Mucosa of descending colon (tissue), 3 donors: ENCODE results near the gene WDR19. TPM values are rescaled to one million over a fixed set of nuclear protein-coding genes. Genes with fewer than 3 reads are reported as not detected.

Experiments used
- ATAC-seq: fragments of 200-7000 bp; cut with Tn5 transposase; one replicate; pipeline ENCODE4 v1.9.1; 2020; ENCODE audit warnings: mild to moderate bottlenecking, moderate library complexity
- DNase-seq, 3 donors: peaks; one replicate each; pipeline ENCODE4 v3.0.0-alpha.2; 2020
- H3K36me3 ChIP-seq: fragments of 200-600 bp; one replicate; pipeline ENCODE4 v1.8.0; 2021; ENCODE audit warnings: low read depth, mild to moderate bottlenecking
- H3K4me1 ChIP-seq: fragments of 200-600 bp; one replicate; pipeline ENCODE4 v1.8.0; 2021; ENCODE audit warnings: low read depth, mild to moderate bottlenecking
- H3K4me3 ChIP-seq: fragments of 200-600 bp; one replicate; pipeline ENCODE4 v1.8.0; 2021; ENCODE audit warnings: mild to moderate bottlenecking
- H3K9me3 ChIP-seq: fragments of 200-600 bp; one replicate; pipeline ENCODE4 v1.8.0; 2021; ENCODE audit warnings: mild to moderate bottlenecking
- CTCF ChIP-seq: fragments of 200-600 bp; IDR thresholded peaks from one replicate; pipeline ENCODE4 v1.8.0; 2022; ENCODE audit warnings: antibody characterized with exemption, mild to moderate bottlenecking
- intact Hi-C, 2 donors: fragments of 100-400 bp; cut with DNase I in 1 of 2; cut with micrococcal nuclease in 1 of 2; formaldehyde crosslinking; loops; one replicate each; pipeline versions ENCODE4 v1.11.0 to v1.11.1; 2022; cut with DNase I, micrococcal nuclease
- total RNA-seq, 3 donors: library from RNA; stranded (reverse); fragmentation: NEBNext Ultra II Directional in 2 of 3; extraction: Animal tissue kit (Norgen Biotek cat#: 25700) in 2 of 3; gene quantifications; one replicate each; pipeline versions ENCODE4 v1.2.1 to v1.2.4, GENCODE V29; 2021 to 2023
- donor health status: DM: no; HTN: no; CAD: no; lungs with moderate emphysema.
- donor health status: DM: no; HTN: no; CAD: no.
- donor health status: DM: no; HTN: yes; CAD: no.

The WDR19 gene
- total RNA-seq, 3 donors from 2014 or later = 6.7 to 29.5 (median 12.0) TPM

DNA sequence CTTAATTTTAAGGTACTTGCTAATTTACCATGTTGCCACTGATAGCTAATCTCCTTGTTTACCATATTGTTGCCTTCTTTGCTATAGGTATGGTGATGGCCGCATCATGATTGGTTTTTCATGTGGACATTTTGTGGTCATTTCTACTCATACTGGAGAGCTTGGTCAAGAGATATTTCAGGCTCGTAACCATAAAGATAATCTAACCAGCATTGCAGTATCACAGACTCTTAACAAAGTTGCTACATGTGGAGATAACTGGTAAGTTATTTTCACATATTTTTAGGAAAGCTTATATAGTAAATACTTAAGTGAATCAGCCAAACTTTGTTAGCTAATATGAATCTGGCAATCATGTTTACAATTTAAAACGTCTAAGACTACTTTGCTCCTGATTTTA, 23.1 kb downstream of the WDR19 start:
- no peak for DNase-seq
- no peak overlapping the region for H3K4me3 ChIP-seq
- intact Hi-C loops = no loop called here
- no peaks in the 10 kb centered on the region for H3K4me1 ChIP-seq
- no peak for TF ChIP-seq CTCF
- no peaks in the 10 kb centered on the region for H3K36me3 ChIP-seq
- H3K9me3 ChIP-seq = no peaks in the 10 kb centered on the region
- no peak for ATAC-seq

DNA sequence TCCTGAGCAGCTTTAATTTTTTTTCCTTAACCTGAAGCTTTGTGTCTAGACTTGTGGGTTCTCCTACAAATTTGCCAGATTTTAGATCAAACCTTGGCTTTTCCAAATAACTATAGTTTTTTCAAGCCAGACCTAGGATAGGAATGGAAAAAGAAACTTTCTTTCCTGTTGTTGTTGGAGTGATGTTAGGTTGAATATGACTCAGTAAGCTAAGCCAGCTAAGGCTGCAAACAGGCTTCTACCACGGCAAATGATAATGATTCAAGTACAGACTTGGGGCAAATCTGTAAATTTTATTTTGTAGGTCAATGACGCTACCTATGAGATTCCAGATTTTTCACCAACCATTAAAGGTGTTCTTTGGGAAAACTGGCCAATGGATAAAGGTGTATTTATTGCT, 45.6 kb downstream of the WDR19 start:
- DNase-seq (no peak), ATAC-seq (no peak)
- H3K36me3 ChIP-seq = no peaks in the 10 kb centered on the region
- no peak overlapping the region for H3K4me3 ChIP-seq
- TF ChIP-seq CTCF = no peak
- no peaks in the 10 kb centered on the region for H3K9me3 ChIP-seq
- intact Hi-C loops = no loop called here
- H3K4me1 ChIP-seq = no peaks in the 10 kb centered on the region

GRCh38 chr4:39228377-39228776, 46.0 kb downstream of the WDR19 start:
- H3K36me3 ChIP-seq = no peaks in the 10 kb centered on the region
- intact Hi-C loops = no loop called here
- TF ChIP-seq CTCF = no peak
- DNase-seq = no peak
- no peak overlapping the region for H3K4me3 ChIP-seq
- H3K9me3 ChIP-seq = no peaks in the 10 kb centered on the region
- H3K4me1 ChIP-seq = no peaks in the 10 kb centered on the region
- ATAC-seq = no peak

- DNase-seq = no peak
- H3K36me3 ChIP-seq = no peaks in the 10 kb centered on the region
- H3K4me3 ChIP-seq = no peak overlapping the region
- H3K4me1 ChIP-seq = no peaks in the 10 kb centered on the region
- no peaks in the 10 kb centered on the region for H3K9me3 ChIP-seq
- intact Hi-C loops = no loop called here
- TF ChIP-seq CTCF = no peak
- ATAC-seq = no peak
Measured at GRCh38 chr4:39230462-39230861, 48.1 kb downstream of the WDR19 start.

- H3K4me1 ChIP-seq = no peaks in the 10 kb centered on the region
- H3K4me3 ChIP-seq = no peak overlapping the region
- DNase-seq (no peak), ATAC-seq (no peak)
- H3K36me3 ChIP-seq = no peaks in the 10 kb centered on the region
- no peaks in the 10 kb centered on the region for H3K9me3 ChIP-seq
- TF ChIP-seq CTCF = no peak
- intact Hi-C loops = no loop called here
Measured at GRCh38 chr4:39231660-39232059, 49.3 kb downstream of the WDR19 start.

GRCh38 chr4:39232100-39232499, 49.8 kb downstream of the WDR19 start:
- H3K36me3 ChIP-seq = no peaks in the 10 kb centered on the region
- TF ChIP-seq CTCF = no peak
- no peak for ATAC-seq

More at GRCh38 chr4:39232100-39232499, 49.8 kb downstream of the WDR19 start:
- Histone ChIP-seq H3K4me1 (no peaks in the 10 kb centered on the region), H3K4me3 (no peak overlapping the region), H3K9me3 (no peaks in the 10 kb centered on the region)
- no peak for DNase-seq
- intact Hi-C loops = no loop called here
